GM18511 (cell line): ENCODE results near the gene TENT4B.
A peak's percentile ranks its signal among the peaks of the same experiment; 100 is the strongest.
"Not testable (repeated sequence)": the region's sequence is repeated elsewhere in the genome, so short reads cannot be mapped to it uniquely, and the experiment has no call there.

ENCODE experiments used
- ATAC-seq: cut with Tn5 transposase; IDR thresholded peaks from one replicate; pipeline ENCODE4 v1.9.1; 2021; ENCODE audit warnings: mild to moderate bottlenecking, moderate library complexity; ENCODE audit not compliant: unreplicated experiment

The TENT4B gene

GRCh38 chr16:50154420-50154950, 1.4 kb downstream of the TENT4B start:
- no peak for ATAC-seq

GRCh38 chr16:50155925-50156324, 2.8 kb downstream of the TENT4B start:
- no peak for ATAC-seq

- ATAC-seq: no peak
These were observed 3.5 kb downstream of the TENT4B start for GRCh38 chr16:50156590-50156989.

- no peak for ATAC-seq
These were observed 7.5 kb downstream of the TENT4B start for GRCh38 chr16:50160495-50161164.

GRCh38 chr16:50161950-50162349, 8.8 kb downstream of the TENT4B start:
- no peak for ATAC-seq

- no peak for ATAC-seq
These were observed 12.4 kb downstream of the TENT4B start for GRCh38 chr16:50165473-50165872.

- no peak for ATAC-seq
These were observed 13.7 kb downstream of the TENT4B start for GRCh38 chr16:50166511-50167500.

- no peak for ATAC-seq
These were observed 14.4 kb downstream of the TENT4B start for GRCh38 chr16:50167556-50167955.

- peak; percentile 57 for ATAC-seq
These were observed 16.5 kb downstream of the TENT4B start for GRCh38 chr16:50169555-50170096.

- ATAC-seq: not testable (repeated sequence)
These were observed 18.7 kb downstream of the TENT4B start for GRCh38 chr16:50171773-50172172.

- ATAC-seq: no peak
These were observed 19.3 kb downstream of the TENT4B start for GRCh38 chr16:50172195-50172922.

GRCh38 chr16:50173316-50173715, 20.2 kb downstream of the TENT4B start:
- no peak for ATAC-seq

- ATAC-seq: no peak
These were observed 25.4 kb downstream of the TENT4B start for GRCh38 chr16:50178491-50178941.

GRCh38 chr16:50182441-50182840, 29.3 kb downstream of the TENT4B start:
- ATAC-seq: no peak

GRCh38 chr16:50183316-50183715, 30.2 kb downstream of the TENT4B start:
- ATAC-seq: no peak

GRCh38 chr16:50185005-50185505, 31.9 kb downstream of the TENT4B start:
- ATAC-seq: no peak

- ATAC-seq: no peak
These were observed 35.6 kb downstream of the TENT4B start for GRCh38 chr16:50188619-50189136.

- no peak for ATAC-seq
These were observed 37.2 kb downstream of the TENT4B start for GRCh38 chr16:50190292-50190691.

- ATAC-seq: no peak
These were observed 39.4 kb downstream of the TENT4B start for GRCh38 chr16:50192386-50193050.

GRCh38 chr16:50193594-50193993, 40.5 kb downstream of the TENT4B start:
- ATAC-seq: no peak
